ENCODE measurements around the gene CEMIP.
A peak's percentile ranks its signal among the peaks of the same experiment; 100 is the strongest.

CEMIP gene

DNA sequence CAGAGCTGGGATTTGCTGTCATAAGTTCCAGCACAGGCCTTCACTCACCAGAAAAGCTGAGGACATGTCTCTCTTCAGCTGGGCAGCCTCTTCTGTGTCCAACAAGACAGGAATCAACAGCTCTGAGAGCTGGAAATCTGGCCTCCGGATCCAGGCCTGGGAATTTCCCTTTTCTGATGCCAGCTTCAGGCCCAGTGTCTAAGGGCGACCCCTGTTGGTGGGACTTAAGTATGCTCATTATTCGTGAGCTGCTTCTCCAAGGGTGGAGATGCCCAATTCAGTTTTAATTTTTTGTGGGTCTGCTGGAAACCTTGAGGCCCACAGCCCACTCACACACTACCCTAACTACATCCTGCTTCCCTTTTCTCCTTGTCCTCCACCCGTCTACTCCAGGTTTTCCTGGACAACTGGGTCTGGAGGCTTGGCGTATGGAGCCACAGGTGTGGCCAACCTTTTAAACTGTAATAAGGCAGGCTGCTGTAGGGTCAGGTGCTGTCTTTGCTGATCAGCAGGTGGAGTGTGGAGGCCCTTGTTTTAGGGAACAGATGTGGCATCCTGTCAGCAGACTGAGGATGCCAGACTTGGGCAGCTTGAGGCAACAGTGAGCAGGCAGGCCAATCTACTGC, 2.6 kb upstream of the CEMIP start:
- Histone ChIP-seq H2AFZ (ENCODE audit: low read depth, low read length, severe bottlenecking) (no peak overlapping the region), H3K4me2 (ENCODE audit: low read depth, low read length, poor library complexity, severe bottlenecking) (no peak overlapping the region), H3K36me3 (ENCODE audit: low read length) (no peaks in the 10 kb centered on the region), H3K9ac (ENCODE audit: low read length) (no peak overlapping the region), H4K20me1 (ENCODE audit: low read depth, low read length) (no peaks in the 10 kb centered on the region), H3K9me3 (ENCODE audit: insufficient read depth, low read length) (no peaks in the 10 kb centered on the region), H3F3A (ENCODE audit: insufficient read depth) (no peaks in the 10 kb centered on the region), H3K27me3 (ENCODE audit: low read length) (no peaks in the 10 kb centered on the region), H3K4me3 (ENCODE audit: insufficient read depth, low read length, poor library complexity, severe bottlenecking) (no peak overlapping the region), H3K9me2 (replicated peaks; ENCODE audit: insufficient read depth, low read length) (no peaks in the 10 kb centered on the region), H3K79me2 (ENCODE audit: insufficient read depth, low read length) (no peaks in the 10 kb centered on the region), H3K27ac (ENCODE audit: low read depth, low read length) (no peak overlapping the region)
- TF ChIP-seq EZH2phosphoT487 (conservative IDR thresholded peaks at IDR 0.05; ENCODE audit: low read length) = no peak
- TF ChIP-seq, protein P1, sequence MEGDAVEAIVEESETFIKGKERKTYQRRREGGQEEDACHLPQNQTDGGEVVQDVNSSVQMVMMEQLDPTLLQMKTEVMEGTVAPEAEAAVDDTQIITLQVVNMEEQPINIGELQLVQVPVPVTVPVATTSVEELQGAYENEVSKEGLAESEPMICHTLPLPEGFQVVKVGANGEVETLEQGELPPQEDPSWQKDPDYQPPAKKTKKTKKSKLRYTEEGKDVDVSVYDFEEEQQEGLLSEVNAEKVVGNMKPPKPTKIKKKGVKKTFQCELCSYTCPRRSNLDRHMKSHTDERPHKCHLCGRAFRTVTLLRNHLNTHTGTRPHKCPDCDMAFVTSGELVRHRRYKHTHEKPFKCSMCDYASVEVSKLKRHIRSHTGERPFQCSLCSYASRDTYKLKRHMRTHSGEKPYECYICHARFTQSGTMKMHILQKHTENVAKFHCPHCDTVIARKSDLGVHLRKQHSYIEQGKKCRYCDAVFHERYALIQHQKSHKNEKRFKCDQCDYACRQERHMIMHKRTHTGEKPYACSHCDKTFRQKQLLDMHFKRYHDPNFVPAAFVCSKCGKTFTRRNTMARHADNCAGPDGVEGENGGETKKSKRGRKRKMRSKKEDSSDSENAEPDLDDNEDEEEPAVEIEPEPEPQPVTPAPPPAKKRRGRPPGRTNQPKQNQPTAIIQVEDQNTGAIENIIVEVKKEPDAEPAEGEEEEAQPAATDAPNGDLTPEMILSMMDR (IDR thresholded peaks at IDR 0.05; ENCODE audit: insufficient read depth, low read length, poor library complexity, severe bottlenecking) = peak; percentile 59

GRCh38 chr15:80777137-80777536, 2.0 kb upstream of the CEMIP start:
- Histone ChIP-seq H3K27me3 (ENCODE audit: low read length) (no peaks in the 10 kb centered on the region), H3K9ac (ENCODE audit: low read length) (no peak overlapping the region), H3K9me3 (ENCODE audit: insufficient read depth, low read length) (no peaks in the 10 kb centered on the region), H4K20me1 (ENCODE audit: low read depth, low read length) (no peaks in the 10 kb centered on the region), H3K4me2 (ENCODE audit: low read depth, low read length, poor library complexity, severe bottlenecking) (no peak overlapping the region), H3K79me2 (ENCODE audit: insufficient read depth, low read length) (no peaks in the 10 kb centered on the region), H3F3A (ENCODE audit: insufficient read depth) (no peaks in the 10 kb centered on the region), H2AFZ (ENCODE audit: low read depth, low read length, severe bottlenecking) (no peak overlapping the region), H3K4me3 (ENCODE audit: insufficient read depth, low read length, poor library complexity, severe bottlenecking) (no peak overlapping the region), H3K27ac (ENCODE audit: low read depth, low read length) (no peak overlapping the region), H3K9me2 (replicated peaks; ENCODE audit: insufficient read depth, low read length) (no peaks in the 10 kb centered on the region), H3K36me3 (ENCODE audit: low read length) (no peaks in the 10 kb centered on the region)
- no peak for TF ChIP-seq EZH2phosphoT487 (conservative IDR thresholded peaks at IDR 0.05; ENCODE audit: low read length)
- TF ChIP-seq, protein P1 (IDR thresholded peaks at IDR 0.05; ENCODE audit: insufficient read depth, low read length, poor library complexity, severe bottlenecking) = no peak

DNA sequence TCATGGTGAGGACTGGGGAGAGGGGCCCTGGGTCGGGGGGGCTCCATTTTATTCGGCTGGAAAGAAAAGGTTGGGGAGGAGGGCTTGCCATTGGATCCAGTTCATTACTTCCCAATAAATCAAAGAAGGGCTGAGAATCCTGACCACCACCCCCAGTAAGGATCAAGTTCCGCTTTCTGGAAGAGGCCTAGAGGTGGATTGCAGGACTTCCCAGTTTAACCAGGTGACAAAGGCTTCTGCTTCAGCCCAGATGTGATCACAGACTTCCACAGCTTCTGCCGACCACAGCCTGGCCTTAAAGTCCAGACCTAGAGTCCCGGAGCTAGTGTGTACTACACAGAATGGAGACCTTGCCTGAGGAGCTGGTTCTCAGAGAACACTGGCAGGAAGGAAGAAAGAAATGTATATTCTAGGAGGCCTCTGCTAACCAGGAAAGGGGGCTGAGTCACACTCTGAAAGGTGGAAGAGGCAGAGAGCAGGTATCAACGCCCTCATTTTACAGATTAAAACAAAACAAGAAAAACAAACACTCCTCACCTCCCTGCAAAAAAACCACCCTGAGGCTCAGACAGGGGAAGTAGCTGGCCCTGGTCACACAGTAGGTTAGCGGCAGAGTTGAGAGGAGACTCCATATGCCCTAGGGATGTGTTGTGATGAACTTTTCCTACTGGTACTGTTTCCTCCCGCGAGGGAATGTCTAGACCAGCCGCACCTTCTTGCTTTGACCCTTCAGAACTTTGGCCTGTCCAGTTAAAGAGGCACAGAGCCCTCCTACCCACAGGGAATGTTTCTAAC, 1.1 kb upstream of the CEMIP start:
- Histone ChIP-seq H3K4me3 (ENCODE audit: insufficient read depth, low read length, poor library complexity, severe bottlenecking) (no peak overlapping the region), H2AFZ (ENCODE audit: low read depth, low read length, severe bottlenecking) (no peak overlapping the region), H3K4me2 (ENCODE audit: low read depth, low read length, poor library complexity, severe bottlenecking) (no peak overlapping the region)

More for the DNA sequence above, 1.1 kb upstream of the CEMIP start:
- no peak for TF ChIP-seq EZH2phosphoT487 (conservative IDR thresholded peaks at IDR 0.05; ENCODE audit: low read length)
- TF ChIP-seq, protein P1 (IDR thresholded peaks at IDR 0.05; ENCODE audit: insufficient read depth, low read length, poor library complexity, severe bottlenecking) = no peak
- Histone ChIP-seq H3K9me3 (ENCODE audit: insufficient read depth, low read length) (no peaks in the 10 kb centered on the region), H3K9me2 (replicated peaks; ENCODE audit: insufficient read depth, low read length) (no peaks in the 10 kb centered on the region), H3K27me3 (ENCODE audit: low read length) (no peaks in the 10 kb centered on the region), H3F3A (ENCODE audit: insufficient read depth) (no peaks in the 10 kb centered on the region), H3K79me2 (ENCODE audit: insufficient read depth, low read length) (no peaks in the 10 kb centered on the region), H4K20me1 (ENCODE audit: low read depth, low read length) (no peaks in the 10 kb centered on the region), H3K27ac (ENCODE audit: low read depth, low read length) (no peak overlapping the region), H3K36me3 (ENCODE audit: low read length) (no peaks in the 10 kb centered on the region), H3K9ac (ENCODE audit: low read length) (no peak overlapping the region)

Data from SU-DHL-6 (cell line).